ENCODE results near the gene ASB1.
"Not testable (repeated sequence)": the region's sequence is repeated elsewhere in the genome, so short reads cannot be mapped to it uniquely, and the experiment has no call there.

Gene ASB1

DNA sequence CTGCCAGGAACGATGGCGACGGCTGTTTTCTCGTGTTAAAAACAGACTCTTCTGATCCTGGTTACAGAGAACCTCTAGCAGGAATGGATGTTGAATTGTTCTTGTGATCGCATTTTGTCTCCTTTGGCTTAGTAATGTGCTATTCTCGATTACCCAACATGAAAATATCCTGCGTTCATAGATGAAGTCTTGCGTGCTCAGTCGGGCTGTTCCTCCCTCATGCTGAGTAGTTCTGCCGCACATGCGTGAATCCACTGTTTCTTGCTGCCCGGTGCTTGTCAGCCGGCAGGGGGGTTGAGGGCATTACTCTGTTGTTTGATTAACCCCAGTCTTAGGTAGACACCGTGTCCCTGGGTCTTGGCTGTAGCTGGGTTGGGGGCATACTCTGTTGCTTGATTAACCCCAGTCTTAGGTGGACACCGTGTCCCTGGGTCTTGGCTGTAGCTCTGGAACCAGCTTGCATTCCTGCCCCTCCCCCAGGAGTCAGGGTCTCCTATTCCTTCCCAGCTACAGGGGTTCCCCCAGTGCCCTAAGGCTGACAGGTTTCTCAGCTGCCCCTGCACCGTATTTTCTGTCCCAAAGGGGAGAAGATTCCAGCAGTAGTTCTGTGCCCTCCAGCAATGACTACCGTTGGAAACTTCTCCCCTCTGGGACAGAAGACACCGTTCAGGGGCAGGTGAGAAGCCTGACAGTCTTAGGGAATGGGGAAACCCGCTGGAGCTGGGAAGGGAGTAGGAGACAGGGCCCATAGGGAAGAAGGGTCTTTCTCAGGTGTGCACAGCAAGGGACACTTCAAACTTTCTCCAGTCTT lies 22.1 kb upstream of the ASB1 start:
- DNase-seq: no peak

DNA sequence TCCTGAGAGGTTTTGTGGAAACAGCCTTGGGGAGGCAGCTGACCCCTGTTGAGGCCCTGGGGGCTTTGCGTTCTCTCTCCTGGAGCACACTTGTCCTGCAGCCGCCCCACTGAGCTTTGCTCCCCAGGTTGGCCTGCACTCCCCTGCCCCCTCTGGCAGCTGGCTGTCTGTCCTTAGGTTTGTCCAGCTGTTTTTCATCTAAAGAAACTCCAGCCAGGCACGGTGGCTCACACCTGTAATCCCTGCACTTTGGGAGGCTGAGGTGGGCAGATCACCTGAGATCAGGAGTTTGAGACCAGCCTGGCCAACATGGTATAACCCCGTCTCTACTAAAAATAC lies 21.5 kb upstream of the ASB1 start:
- DNase-seq: not testable (repeated sequence)

DNA sequence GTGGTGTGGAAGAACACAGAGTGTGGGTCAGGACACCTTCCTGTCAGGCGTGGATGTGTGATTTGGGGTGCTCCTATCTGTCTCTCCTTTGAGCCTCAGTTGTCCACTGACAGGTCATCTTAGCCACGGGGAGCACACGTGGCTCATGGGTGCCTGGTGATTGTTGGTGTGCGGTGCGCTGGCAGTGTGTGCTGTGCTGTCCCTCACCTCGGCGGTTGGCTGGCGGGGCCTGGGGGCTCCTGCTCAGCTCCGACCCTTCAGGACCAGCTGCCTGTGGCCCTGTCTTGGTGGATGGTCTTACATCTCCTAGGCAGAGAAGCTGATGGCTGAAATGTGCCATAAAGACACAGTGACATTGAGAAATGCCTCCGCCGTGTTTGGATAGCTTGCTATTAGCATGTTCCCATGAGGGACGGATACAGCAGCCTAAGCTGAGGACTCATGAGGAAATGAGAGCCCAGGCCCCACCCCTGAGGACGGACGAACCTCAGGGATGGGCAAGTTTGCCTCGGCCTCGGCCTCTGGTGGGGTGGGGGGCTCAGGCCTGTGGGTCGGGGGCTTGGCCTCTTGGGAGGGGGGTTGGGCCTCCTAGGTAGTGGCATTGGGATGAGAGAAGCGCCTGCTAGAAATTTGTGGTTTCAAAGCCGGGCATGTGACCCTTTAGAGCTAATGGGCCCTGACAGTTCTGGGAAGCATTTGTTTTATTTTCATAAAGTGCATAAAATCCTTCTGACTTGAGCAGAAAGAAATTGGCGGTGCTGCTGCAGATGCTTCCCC lies 20.3 kb upstream of the ASB1 start:
- no peak for DNase-seq

DNA sequence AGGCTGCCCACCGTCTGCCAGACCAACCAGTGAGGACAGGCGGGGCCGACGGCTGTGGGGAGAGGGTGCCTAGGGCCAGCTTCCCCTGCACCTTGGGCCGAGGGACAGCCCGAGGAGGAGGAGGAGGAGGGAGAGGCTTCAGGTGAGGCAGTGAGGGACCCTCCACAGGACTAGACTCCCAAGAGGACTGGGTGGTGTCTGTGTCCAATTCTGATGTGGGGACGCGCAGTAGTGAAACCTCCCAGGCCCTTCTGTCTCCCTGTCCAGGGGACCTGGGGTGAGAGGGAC lies 19.8 kb upstream of the ASB1 start:
- no peak for DNase-seq

DNA sequence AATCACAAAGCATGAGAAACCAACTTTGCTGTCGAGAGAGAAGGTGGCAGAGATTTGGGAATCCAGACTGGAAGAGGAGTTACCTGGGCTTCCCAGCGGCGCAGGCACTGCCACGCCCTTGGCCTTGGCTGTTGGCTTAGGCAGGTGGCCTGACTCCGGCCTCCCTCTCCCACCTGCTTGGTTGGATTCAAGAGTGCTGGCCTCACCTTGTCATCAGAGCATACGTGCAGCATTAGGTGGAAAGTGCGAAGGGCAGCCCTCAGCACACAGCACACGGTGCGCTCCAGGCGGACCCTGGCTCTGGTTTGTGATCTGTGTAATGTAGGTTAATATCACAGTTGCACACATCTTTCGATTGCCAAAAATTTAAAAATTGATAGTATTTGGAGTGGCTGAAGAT lies 19.2 kb upstream of the ASB1 start:
- no peak for DNase-seq

DNA sequence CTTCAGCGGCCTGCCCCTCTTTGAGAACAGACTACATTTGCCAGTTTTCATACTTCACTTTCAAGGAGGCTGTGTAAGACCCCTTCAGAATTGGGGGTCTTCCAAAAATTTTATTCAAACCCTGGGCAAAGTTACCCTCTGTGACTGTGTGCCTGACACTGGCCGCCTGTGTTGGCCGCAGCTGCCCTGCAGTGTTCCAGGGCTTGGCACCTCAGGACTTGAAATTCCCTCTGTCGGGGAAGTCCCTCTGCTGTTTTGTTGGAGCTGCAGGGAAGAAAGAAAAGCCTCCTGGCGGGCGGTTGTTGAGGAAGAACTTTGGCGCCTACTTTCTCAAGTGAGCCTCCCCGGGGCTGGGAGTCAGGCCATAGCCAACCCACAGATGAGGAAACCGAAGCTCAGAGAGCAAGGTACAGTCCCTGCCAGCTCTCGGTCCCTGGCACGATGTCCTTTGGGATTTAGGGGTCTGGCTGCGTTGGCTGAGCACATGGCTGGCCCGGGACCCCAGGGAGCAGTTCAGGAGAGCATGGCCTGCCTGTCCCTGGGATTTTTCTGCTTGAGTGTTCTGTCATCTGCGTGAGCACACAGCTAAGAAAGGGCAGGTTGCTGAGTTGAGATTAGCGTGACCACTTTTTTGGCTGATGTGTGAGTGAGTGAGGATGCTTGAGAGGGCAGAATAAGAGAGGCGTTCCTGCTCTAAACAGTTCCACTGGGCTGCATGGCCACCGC lies 17.9 kb upstream of the ASB1 start:
- no peak for DNase-seq

DNA sequence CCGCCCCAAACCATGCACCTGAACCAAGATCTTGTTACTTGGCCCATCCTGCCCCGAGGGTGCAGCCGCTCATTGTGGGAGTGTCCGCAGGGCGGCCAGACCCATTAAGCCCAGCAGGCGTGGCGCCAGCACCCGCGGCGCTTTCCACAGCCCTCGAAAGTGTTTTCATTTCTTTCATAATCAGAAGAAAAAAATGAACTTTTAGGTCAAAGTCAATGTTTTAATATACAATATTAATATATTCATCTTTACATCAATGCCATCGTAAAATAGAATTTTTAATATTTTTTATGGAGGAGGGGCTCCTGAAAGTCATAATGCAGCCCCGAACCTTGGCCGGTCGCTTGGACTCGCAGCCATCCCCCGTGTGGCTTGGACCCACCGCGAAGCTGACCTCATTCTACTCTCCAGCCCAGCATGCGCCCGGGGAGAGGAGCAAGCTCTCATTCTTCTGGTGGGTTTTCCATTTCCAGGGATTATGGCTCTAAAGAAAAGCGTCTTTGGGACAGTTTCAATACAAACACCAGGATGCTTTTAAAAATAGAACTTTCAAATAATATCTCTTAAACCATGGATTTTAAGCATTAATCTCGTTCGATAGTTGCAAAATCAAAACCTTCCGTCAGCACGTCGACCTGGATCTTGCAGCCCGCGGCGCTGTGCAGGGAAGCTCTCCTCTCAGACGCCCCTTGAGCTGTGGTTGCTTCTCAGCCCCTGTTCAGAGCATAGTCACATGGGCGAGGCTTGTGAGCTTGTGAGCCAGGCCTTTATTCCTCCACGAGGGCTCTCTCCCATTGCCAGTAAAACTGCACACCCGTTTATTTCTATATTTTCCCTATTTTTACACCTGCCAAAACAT lies 17.2 kb upstream of the ASB1 start:
- no peak for DNase-seq

DNA sequence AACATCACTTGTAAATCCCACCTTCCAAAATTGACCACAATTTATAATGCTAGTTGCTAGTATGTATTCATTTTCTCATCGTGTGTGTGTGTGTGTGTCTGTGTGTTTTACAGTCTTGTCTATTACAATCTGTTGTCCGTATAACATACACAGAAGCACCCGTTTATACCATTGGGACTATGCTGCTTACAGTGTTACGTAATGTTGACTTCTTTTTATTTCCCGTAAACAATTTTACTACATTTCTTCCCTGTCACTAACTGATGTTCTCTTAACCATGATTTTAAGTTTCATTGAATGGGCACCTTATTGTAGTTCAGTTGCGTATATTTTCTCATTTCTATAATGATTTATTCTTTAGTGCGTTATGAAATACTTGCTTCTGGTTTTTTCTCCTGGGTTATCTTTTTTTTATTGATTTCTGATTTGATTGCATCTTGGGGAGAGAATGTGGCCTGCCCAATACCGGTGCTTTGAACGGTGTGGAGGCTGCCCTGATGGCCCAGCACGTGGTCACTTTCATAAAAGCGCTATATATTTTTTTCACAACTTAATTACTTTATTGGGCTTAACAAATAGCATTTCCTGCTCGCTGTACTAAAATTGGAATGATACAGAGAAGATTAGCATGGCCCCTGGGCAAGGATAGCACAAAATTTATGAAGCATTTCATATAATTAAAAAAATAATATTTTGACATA lies 14.5 kb upstream of the ASB1 start:
- DNase-seq: no peak

DNA sequence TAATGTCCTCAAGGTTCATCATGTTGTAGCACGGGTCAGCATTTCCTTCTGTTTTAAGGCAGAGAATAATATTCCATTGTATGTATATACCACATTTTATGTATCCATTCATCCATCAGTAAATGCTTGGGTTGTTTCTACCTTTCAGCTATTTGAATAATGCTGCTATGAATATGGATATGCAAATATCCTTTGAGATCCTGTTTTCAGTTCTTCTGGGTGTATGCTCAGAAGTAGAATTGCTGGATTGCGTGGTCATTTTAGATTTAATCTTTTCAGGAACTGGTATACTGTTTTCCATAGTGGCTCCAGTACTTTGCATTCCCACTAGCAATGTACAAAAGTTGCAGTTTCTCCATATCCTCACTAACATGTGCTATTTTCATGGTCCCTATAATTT lies 13.4 kb upstream of the ASB1 start:
- no peak for DNase-seq

DNA sequence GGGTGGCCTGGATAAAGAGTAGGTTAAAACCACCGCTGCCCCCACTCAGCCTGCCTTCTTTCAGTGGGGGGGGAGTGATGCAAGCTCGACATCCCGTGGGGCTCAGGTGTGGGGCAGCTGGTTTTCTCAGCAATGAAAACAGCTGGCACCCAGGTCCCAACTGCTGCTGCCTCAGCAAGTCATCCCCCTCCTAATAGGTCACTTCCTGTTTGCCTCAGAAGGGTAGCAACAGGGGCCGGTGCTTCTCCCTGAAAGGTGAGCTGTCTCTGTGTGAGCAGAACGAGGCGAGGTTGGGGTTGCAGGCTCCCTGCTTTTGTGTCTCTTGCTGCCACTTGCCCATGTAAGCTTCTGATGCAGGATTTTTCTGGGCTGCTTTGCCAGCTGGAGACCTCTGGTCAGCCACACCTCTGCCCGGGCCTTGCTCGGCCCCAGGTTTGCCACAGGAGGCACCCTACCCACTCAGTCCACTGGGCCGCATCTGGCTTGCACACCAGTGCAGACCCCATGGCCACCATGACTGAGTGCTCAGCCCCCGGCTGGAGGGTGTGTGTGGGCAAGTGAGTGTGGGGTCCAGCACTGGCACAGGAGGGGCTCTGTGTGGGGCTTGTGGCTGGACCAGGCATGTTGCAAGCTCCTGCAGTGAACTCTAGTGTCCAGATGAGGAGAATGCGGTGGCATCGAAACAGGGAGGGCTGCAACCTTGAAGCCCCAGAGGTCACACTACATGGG lies 11.5 kb upstream of the ASB1 start:
- DNase-seq: no peak

DNA sequence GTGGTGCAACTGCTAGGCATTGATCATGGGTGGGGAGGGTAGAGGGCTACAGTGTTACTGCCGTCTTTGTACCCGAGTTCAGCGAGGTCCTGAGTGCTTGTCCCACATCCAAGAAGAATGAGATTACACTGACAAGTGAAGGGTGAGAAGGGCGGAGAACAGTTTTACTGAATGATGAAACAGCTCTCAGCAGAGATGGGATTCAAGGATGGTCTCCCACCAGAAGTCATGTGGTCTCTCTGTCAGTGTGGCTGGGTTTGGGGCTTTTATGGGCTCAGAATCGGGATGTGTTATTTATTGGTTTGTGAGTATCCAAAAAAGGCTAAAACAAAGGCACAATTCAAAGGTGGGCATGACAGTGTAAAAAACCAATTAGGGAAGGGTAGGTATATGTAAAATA lies 10.8 kb upstream of the ASB1 start:
- no peak for DNase-seq

DNA sequence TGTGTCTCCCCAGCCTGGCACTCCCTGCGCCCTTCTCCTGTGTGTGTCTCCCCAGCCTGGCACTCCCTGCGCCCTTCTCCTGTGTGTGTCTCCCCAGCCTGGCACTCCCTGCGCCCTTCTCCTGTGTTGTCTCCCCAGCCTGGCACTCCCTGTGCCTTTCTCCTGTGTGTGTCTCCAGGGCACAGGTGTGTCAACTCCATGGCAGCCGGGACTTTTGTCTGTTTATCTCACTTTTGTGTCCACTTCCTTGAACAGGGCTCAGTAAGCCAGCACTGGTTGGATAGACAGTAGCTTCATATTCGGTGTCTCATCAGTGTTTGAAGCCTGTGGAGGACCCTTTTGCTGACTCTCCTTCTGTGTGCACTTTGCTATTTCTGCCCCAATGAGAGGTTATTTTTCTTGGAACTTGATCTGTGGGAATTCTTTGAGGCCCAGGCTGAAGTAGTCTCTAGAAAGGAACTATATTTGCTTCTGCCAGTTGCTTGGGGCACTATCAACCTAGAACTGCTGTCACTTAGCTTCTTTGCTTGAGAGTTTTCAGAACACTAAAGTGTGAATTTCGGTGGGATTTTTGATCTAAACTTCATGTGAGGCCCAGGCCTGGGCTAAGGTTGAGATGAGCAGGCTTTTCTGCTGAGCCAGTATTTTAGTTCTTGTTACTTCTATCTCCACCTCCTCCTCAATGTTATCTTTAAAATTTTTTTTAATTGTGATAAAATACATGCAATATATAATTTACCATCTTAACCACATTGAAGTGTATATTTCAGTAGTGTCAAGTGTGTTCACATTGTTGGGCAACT lies 8.3 kb upstream of the ASB1 start:
- no peak for DNase-seq

DNA sequence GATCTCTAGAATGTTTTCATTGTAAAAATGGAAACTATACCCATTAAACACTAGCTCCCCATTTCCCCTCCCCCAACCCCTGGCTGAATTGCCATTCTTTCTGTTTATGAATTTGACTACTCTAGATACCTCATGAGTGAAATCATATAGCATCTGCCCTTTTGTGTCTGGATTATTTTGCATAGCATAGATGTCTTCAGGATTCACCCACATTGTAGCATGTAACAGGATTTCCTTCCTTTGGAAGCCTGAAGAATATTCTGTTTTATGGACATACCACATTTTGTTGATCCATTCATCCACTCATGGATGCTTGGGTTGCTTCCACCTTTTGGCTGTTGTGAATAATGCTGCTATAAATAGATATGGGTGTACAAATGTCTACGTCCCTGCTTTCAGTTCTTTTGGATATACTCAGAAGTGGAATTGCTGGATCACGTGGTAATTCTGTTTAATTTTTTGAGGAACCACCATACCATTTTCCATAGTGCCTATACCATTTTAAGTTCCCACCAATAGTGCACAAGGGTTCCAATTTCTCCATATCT lies 7.7 kb upstream of the ASB1 start:
- no peak for DNase-seq

DNA sequence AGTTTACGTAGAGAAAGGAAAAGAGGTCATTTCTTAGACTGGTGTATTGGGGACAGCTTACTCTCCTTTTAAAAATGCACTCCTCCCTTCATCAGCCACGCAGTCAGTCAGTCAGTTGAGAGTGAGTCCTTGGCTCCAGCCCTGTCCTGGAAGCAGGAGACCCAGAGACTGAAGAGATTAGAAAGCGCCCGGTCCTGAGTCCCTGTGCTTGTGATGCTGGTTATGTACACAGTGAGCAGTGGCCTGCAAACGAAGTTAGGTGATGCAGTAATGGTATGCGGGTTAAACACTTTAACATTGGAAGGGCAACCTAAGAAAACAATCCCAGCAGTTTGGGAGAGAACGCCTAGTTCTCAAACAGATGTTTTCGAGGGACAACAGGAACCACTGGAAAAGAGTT lies 6.3 kb upstream of the ASB1 start:
- no peak for DNase-seq

DNA sequence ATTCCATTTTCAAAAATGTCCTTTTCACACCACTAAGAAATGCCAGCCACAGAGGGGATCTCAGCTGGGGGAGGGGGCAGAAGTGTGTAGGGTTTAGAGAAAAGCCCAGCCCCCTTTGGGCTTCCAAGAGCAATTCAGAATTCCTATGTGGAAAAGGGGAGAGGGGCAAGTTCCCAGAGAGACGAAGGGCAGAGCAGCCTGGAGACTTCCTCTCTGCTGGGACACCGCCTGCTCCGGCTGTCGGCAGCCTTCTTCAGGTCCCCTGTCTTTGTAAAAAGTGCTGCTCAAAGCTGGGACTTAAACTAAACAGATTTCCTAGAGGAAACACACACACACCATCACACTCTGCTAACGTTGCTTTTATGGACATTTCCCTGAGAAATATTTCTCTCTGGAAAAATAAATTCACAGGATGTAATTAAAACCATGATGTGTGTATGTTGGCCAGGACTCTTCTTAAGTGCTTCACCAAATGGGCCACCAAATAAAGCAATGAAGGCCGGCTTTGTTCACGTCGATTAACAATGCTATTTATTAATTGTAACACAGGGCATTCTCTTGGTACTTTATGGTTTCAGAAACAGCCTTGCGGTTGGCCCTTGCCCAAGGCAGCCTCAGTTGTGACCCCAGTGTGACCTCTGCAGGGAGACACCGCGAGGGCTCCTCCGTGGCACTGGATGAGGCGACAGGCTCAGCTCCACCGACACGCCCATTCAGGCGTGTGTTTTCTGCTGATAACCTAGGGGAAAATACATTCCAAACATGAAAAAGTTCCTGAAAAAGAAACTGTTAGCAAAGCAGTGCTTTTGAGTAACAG lies 5.6 kb upstream of the ASB1 start:
- no peak for DNase-seq

DNA sequence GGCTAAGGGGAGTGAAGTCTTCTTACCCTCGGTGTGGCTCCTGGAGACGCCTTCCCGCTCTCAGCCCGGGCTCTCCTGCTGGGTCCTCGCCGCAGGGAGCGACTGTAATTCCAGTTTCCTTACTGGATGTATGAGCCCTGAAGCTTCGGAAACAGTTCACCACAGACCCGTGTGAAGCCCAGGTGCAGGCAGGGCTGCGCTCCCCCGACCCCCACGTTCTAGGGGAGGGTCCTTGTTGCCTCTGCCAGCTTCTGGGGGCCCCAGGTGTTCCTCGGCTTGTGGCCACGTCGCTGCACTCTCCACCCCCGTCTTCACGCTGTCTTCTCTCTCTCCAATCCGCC lies 5.1 kb upstream of the ASB1 start:
- DNase-seq: no peak

DNA sequence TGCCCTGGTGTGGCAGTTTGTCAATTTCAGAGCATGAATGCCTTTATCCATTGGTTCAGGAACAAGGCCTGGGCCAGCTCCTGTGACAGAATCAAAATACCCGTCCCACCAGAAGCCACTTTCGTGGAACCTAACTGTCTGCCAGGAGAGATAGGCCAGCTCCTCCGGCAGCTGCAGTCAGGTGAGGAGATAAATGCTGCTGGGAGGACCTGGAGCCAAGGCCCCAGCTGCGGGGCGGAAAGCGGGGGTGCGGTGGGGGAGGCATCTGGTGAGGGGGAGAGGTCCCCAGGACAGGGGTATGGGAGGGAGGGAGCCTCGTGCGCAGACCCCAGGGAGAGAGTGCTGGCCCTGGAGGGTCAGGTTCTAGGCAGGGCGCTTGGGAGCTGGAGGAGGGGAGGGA lies 4.4 kb upstream of the ASB1 start:
- no peak for DNase-seq

DNA sequence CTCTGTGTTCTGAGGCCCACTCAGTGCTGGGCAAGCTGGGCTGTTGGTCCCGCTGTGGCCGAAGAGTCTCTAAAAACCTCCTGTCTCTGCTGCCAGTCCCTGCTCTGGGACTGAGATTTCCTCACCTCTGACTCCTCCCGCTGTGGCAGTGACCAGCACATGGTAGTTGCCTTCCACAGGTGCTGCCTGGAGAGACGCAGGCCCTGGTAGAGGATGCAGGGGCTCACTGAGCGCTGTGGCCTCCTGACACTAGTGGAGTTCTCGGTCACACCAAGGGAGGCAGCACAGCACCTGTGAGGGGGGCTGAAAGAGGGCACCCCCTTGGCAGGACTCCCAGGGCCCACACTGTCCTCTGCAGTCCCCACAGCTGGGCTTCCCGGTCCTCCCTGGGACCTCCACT lies 3.8 kb upstream of the ASB1 start:
- DNase-seq: no peak

DNA sequence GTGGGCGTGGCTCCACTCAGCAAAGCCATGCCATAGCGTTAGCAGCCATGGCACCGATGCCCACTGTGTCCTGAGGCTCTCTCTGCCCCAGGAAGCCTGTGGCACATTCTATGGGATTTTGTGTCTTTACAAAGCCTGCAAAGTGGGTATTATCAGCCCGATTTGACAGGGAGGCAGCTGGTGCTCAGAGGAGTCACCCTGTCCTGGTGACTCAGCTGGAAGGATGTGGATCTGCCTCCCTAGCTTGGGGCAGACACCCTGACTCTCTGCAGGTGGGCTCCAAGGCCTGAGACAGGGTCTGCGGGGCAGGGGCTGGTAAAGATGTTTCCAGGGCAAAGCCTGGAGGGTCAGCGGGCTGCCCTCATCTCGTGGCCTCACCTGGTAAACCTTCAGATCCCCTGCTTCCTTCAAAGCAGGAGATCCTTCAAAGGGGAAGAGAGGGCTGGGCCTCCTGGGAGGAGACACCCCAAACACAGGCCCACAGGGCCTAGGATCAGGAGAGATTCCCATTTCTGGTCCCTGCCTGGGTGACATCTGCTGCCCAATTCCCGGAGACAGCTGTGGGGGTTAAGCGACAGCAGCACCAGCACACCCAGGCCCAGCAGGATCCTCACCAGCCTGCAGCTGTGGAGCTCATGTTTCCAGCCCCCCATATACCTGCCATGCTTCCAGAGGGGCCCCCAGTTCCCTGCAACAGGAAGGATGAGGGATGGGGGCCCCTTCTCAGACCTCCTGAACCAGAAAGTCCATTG lies 3.0 kb upstream of the ASB1 start:
- DNase-seq: no peak
